Endothelial cell of umbilical vein (primary cell): ENCODE measurements around the gene FSTL4. TPM values are rescaled to one million over a fixed set of nuclear protein-coding genes. Genes with fewer than 3 reads are reported as not detected.

Experiments used
- BruUV-seq: library from RNA; stranded (reverse); fragments of 400-500 nt; replicated peaks from 2 replicates; lab custom pipeline; 2021; lab: Mats Ljungman, UMichigan
- CTCF ChIA-PET: fragments of 300-600, 350-600 bp; sonication (Branson Sonifier 250); formaldehyde crosslinking; loops from one replicate; lab custom pipeline; 2021; ENCODE audit warnings: antibody characterized with exemption, inconsistent platforms; lab: Charles Lee
- POLR2A ChIA-PET: fragments of 300-600, 350-600 bp; sonication (Branson Sonifier 250); formaldehyde crosslinking; loops from one replicate; lab custom pipeline; 2021; ENCODE audit warnings: antibody characterized with exemption, inconsistent platforms; lab: Charles Lee
- DNase-seq: peaks from one replicate; pipeline ENCODE4 v3.0.0-alpha.2; 2011; ENCODE audit warnings: low read depth, low spot score
- FAIRE-seq: peaks from 2 replicates; lab custom pipeline; 2011; peaks lifted over from hg19 to GRCh38; lab: Jason Lieb, UNC
- H2AFZ ChIP-seq: 2 replicates; pipeline ENCODE4 v1.6.0; 2012; ENCODE audit warnings: low read depth, low read length, control low read depth, inconsistent platforms
- H3K27ac ChIP-seq: 2 replicates; pipeline ENCODE4 v1.5.1; 2011; ENCODE audit warnings: low read depth, mild to moderate bottlenecking, control low read depth, low read length, moderate library complexity; ENCODE audit not compliant: insufficient read depth
- H3K27me3 ChIP-seq, 2 experiments: 2 replicates each; pipeline versions ENCODE4 v1.6.0 to v1.6.1; 2011; ENCODE audit warnings: low read length in 2 of 2, mixed read lengths in 1 of 2; ENCODE audit not compliant: control insufficient read depth in 2 of 2, insufficient read depth in 2 of 2
- H3K36me3 ChIP-seq, 2 experiments: 2 replicates in 1 of 2; 3 replicates in 1 of 2; pipeline ENCODE4 v1.5.1; 2011; ENCODE audit warnings: low read length in 2 of 2, mild to moderate bottlenecking in 1 of 2, moderate library complexity in 1 of 2; ENCODE audit not compliant: control insufficient read depth in 2 of 2, insufficient read depth in 2 of 2; ENCODE audit errors: extremely low read depth in 1 of 2
- H3K4me1 ChIP-seq: 3 replicates; pipeline ENCODE4 v1.5.1; 2011; ENCODE audit warnings: mild to moderate bottlenecking, low read length; ENCODE audit not compliant: control insufficient read depth, insufficient read depth; ENCODE audit errors: extremely low read depth
- H3K4me2 ChIP-seq: 2 replicates; pipeline ENCODE4 v1.6.1; 2011; ENCODE audit warnings: low read length, control low read depth, mixed read lengths; ENCODE audit not compliant: insufficient read depth
- H3K4me3 ChIP-seq, 3 experiments: fragments of 200-600 bp in 1 of 3; sonication (generic), shearing (Covaris generic) in 1 of 3; replicated peaks in 1 of 3; 2 replicates each; pipeline ENCODE4 v1.5.1; 2011 to 2016; ENCODE audit warnings: control low read depth in 3 of 3, low read length in 3 of 3, mild to moderate bottlenecking in 2 of 3, inconsistent platforms in 1 of 3, low read depth in 1 of 3, moderate library complexity in 1 of 3; ENCODE audit not compliant: insufficient read depth in 1 of 3
- H3K79me2 ChIP-seq: 2 replicates; pipeline ENCODE4 v1.6.0; 2012; ENCODE audit warnings: low read length, inconsistent platforms; ENCODE audit not compliant: control insufficient read depth, insufficient read depth
- H3K9ac ChIP-seq: replicated peaks from 2 replicates; pipeline ENCODE3; 2011; ENCODE audit warnings: low read length, control low read depth; ENCODE audit not compliant: insufficient read depth; ENCODE audit errors: extremely low read depth
- H3K9me1 ChIP-seq: replicated peaks from 3 replicates; pipeline ENCODE4 v1.6.0; 2011; ENCODE audit warnings: mild to moderate bottlenecking, low read length; ENCODE audit not compliant: control insufficient read depth, insufficient read depth; ENCODE audit errors: extremely low read depth
- H3K9me3 ChIP-seq: replicated peaks from 2 replicates; pipeline ENCODE4 v1.5.1; 2012; ENCODE audit warnings: low read length, inconsistent platforms; ENCODE audit not compliant: control insufficient read depth, insufficient read depth
- H4K20me1 ChIP-seq: replicated peaks from 2 replicates; pipeline ENCODE3; 2011; ENCODE audit warnings: mild to moderate bottlenecking, low read length; ENCODE audit not compliant: control insufficient read depth, insufficient read depth; ENCODE audit errors: extremely low read depth
- EZH2 ChIP-seq: IDR thresholded peaks from 2 replicates; pipeline ENCODE4 v1.6.1; 2012; ENCODE audit warnings: borderline replicate concordance, low read depth, mild to moderate bottlenecking, moderate library complexity, low read length, inconsistent platforms; ENCODE audit not compliant: severe bottlenecking
- FOS ChIP-seq: IDR thresholded peaks from 2 replicates; pipeline ENCODE4 v1.6.1; 2011; ENCODE audit warnings: mild to moderate bottlenecking, low read length, moderate library complexity, borderline replicate concordance; ENCODE audit not compliant: insufficient read depth
- GATA2 ChIP-seq: IDR thresholded peaks from 2 replicates; pipeline ENCODE4 v1.7.0; 2011; ENCODE audit warnings: low read depth, mild to moderate bottlenecking, moderate library complexity, mixed read lengths, low read length; ENCODE audit not compliant: insufficient read length, insufficient read depth
- JUN ChIP-seq: IDR thresholded peaks from 2 replicates; pipeline ENCODE4 v1.6.1; 2011; ENCODE audit warnings: borderline replicate concordance, low read depth; ENCODE audit not compliant: insufficient read length, insufficient read depth
- MYC ChIP-seq: IDR thresholded peaks from one replicate; pipeline ENCODE4 v1.6.1; 2011; ENCODE audit warnings: mild to moderate bottlenecking, low read depth, low read length
- POLR2A ChIP-seq: IDR thresholded peaks from 2 replicates; pipeline ENCODE4 v1.6.1; 2012; ENCODE audit warnings: low read depth, mild to moderate bottlenecking, control low read depth, low read length
- POLR2AphosphoS5 ChIP-seq: IDR thresholded peaks from 2 replicates; pipeline ENCODE4 v1.6.1; 2012; ENCODE audit warnings: low read depth, mild to moderate bottlenecking, control low read depth, low read length, moderate library complexity; ENCODE audit not compliant: insufficient read depth
- dilution Hi-C: fragments of 300-500 bp; cut with MboI; formaldehyde crosslinking; loops from one replicate; pipeline ENCODE4 v1.15.0; 2019; ENCODE audit warnings: low sequenced_read_pairs; ENCODE audit not compliant: extremely low pct_ligation_motif_present
- intact Hi-C: fragments of 100-400 bp; cut with micrococcal nuclease; formaldehyde crosslinking; loops from one replicate; pipeline ENCODE4 v1.10.0; 2022
- polyA plus RNA-seq, 4 experiments: library from polyadenylated mRNA; depleted of rRNA in 3 of 4; stranded (reverse) in 3 of 4; unstranded in 1 of 4; fragments of >200 nt; gene quantifications; 2 replicates each; pipeline versions ENCODE4 v1.2.1 to v1.2.3, GENCODE V29; 2011 to 2012; ENCODE audit warnings: missing spikeins in 1 of 4
- total RNA-seq: library from RNA; stranded (reverse); gene quantifications from 2 replicates; pipeline ENCODE4 v1.2.3, GENCODE V29; 2021
- TF ChIP-seq, protein P1 (sequence below): IDR thresholded peaks from 2 replicates; pipeline ENCODE4 v1.6.1; 2011; ENCODE audit not compliant: insufficient read depth, insufficient read length
- TF ChIP-seq, protein P2 (sequence below), 2 donors: IDR thresholded peaks; 1 replicate in 1 of 2; 2 replicates in 1 of 2; pipeline ENCODE4 v1.5.1; 2011; ENCODE audit warnings: low read length in 2 of 2, mild to moderate bottlenecking in 2 of 2, moderate library complexity in 2 of 2, control low read depth in 1 of 2, inconsistent platforms in 1 of 2, low read depth in 1 of 2; ENCODE audit not compliant: insufficient read depth in 1 of 2; ENCODE audit errors: extremely low read depth in 1 of 2

The FSTL4 gene
- total and polyA plus RNA-seq, 2 donors (not counting 3 experiments of a cell fraction or from before 2014, with no cell fraction given) = 0.18 TPM; not detected in 1

DNA sequence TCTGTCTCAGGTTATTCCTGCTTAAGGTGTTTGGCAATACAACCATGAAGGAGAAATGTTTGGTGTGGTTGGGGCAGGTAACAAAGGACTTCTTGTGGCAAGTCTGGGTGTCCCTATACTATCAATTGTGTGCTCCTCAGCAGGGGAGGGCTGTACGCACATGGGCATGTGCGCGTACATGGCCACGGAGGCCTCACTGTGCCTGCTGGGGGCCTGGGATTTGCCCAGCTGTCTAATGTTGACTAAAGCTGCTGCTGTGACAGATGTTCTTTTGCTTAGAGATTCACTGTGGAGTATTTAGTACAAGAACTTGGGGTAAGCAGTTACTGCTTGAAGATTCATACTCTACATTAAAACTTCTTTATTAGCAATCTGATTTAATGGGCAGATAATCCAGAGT lies 463.0 kb downstream of the FSTL4 start:
- dilution Hi-C loops (no loop called here), intact Hi-C loops (no loop called here)
- CTCF ChIA-PET = interaction anchor here (1.4 kb wide), 1 partner anchor 99 kb away, joined by 4 read pairs; no protein-coding TSS in a partner anchor
- no peaks in the 10 kb centered on the region for H4K20me1 ChIP-seq
- DNase-seq (no peak), FAIRE-seq (no peak)
- no TSS peak for BruUV-seq
- H3K27me3 ChIP-seq = peaks cover 0 to 2% of the 10 kb centered on the region in 2 experiments
- no peak overlapping the region for H3K27ac ChIP-seq
- no peaks in the 10 kb centered on the region for H3K9me3 ChIP-seq
- no peaks in the 10 kb centered on the region for H3K79me2 ChIP-seq
- POLR2A ChIA-PET = no interaction called here
- no peak overlapping the region for H2AFZ ChIP-seq
- no peaks in the 10 kb centered on the region for H3K4me1 ChIP-seq
- no peak overlapping the region for H3K9ac ChIP-seq
- H3K36me3 ChIP-seq = no peaks in the 10 kb centered on the region
- no peaks in the 10 kb centered on the region for H3K9me1 ChIP-seq
- no peak overlapping the region for H3K4me3 ChIP-seq
- TF ChIP-seq, protein P1, sequence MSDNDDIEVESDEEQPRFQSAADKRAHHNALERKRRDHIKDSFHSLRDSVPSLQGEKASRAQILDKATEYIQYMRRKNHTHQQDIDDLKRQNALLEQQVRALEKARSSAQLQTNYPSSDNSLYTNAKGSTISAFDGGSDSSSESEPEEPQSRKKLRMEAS = no peak
- TF ChIP-seq POLR2A (no peak), POLR2AphosphoS5 (no peak), FOS (no peak), GATA2 (no peak), JUN (no peak), MYC (no peak), EZH2 (no peak)
- TF ChIP-seq, protein P2, sequence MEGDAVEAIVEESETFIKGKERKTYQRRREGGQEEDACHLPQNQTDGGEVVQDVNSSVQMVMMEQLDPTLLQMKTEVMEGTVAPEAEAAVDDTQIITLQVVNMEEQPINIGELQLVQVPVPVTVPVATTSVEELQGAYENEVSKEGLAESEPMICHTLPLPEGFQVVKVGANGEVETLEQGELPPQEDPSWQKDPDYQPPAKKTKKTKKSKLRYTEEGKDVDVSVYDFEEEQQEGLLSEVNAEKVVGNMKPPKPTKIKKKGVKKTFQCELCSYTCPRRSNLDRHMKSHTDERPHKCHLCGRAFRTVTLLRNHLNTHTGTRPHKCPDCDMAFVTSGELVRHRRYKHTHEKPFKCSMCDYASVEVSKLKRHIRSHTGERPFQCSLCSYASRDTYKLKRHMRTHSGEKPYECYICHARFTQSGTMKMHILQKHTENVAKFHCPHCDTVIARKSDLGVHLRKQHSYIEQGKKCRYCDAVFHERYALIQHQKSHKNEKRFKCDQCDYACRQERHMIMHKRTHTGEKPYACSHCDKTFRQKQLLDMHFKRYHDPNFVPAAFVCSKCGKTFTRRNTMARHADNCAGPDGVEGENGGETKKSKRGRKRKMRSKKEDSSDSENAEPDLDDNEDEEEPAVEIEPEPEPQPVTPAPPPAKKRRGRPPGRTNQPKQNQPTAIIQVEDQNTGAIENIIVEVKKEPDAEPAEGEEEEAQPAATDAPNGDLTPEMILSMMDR (IDR thresholded peaks at IDR 0.05; ENCODE audit: extremely low read depth in 1 of 2, insufficient read depth in 1 of 2, low read depth in 1 of 2, low read length in 2 of 2) = no peak
- no peak overlapping the region for H3K4me2 ChIP-seq
